ENCODE data around the gene ADAM22.

DNA sequence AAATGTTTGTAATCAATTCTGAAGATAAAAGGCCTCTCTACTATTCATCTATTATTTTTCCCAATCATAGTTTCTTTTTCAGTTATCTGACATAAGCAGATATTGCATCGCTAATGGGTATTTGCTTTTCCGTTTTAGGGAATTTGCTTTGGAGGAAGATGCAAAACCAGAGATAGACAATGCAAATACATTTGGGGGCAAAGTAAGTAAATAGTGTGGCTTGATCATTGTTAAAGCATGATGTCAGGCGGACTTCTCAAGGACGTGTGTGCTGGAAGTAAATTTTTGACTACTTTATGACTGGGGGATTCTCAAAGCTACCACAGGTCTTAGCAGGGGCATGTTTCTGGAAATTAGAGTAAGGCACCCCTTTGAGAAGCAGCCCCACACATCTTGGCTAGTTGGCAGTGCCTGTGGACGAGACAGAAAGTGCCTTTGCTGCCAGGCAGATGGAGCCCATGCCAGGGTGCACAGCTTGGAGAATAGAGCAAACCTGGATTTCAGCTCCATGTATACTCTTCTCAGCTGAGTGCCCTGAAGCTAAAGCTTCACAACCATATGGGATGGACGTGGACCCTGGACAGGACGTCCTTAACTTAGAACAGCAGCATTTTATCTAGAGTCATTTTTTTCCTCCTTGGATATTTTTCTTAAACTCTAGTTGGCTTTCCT, 217.2 kb downstream of the ADAM22 start:
- TF ChIP-seq, protein P1, sequence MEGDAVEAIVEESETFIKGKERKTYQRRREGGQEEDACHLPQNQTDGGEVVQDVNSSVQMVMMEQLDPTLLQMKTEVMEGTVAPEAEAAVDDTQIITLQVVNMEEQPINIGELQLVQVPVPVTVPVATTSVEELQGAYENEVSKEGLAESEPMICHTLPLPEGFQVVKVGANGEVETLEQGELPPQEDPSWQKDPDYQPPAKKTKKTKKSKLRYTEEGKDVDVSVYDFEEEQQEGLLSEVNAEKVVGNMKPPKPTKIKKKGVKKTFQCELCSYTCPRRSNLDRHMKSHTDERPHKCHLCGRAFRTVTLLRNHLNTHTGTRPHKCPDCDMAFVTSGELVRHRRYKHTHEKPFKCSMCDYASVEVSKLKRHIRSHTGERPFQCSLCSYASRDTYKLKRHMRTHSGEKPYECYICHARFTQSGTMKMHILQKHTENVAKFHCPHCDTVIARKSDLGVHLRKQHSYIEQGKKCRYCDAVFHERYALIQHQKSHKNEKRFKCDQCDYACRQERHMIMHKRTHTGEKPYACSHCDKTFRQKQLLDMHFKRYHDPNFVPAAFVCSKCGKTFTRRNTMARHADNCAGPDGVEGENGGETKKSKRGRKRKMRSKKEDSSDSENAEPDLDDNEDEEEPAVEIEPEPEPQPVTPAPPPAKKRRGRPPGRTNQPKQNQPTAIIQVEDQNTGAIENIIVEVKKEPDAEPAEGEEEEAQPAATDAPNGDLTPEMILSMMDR (IDR thresholded peaks at IDR 0.05; ENCODE audit: low read length) = no peak
- no peak for TF ChIP-seq EZH2 (optimal IDR thresholded peaks at IDR 0.05; ENCODE audit: low read depth, low read length)
- no peak for TF ChIP-seq EZH2phosphoT487 (IDR thresholded peaks at IDR 0.05; ENCODE audit: low read length)
